ENCODE data around the gene TCP1. TPM values are rescaled to one million over a fixed set of nuclear protein-coding genes. Genes with fewer than 3 reads are reported as not detected.
"Not testable (repeated sequence)": the region's sequence is repeated elsewhere in the genome, so short reads cannot be mapped to it uniquely, and the experiment has no call there.

TCP1 gene
- total and polyA plus RNA-seq, 2 donors (not counting 3 experiments of a cell fraction or from before 2014, with no cell fraction given): 168 to 302 TPM

DNA sequence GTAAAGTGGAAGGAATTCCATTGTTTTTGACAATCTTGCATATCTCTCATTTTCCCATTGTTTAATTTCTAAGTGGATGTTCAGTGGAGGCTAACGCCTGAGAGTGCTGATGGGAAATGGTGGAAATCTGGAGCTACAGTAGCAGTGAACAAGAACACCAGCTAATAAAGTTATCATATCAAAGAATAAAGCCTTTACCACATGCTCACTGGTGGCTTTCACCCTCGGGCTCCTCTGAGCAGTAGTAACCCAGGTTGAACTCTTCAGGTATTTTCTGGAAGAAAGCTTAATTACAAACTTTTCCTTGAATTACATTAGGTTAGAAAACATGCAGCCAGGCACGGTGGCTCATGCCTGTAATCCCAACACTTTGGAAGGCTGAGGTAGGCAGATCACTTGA is 38.0 kb downstream of the TCP1 start:
- peaks cover 14% of the 10 kb centered on the region for H3K79me2 ChIP-seq (ENCODE audit: control insufficient read depth, insufficient read depth, low read length)
- no peaks in the 10 kb centered on the region for H3K9me3 ChIP-seq (replicated peaks; ENCODE audit: control insufficient read depth, insufficient read depth, low read length)
- intact Hi-C loops (cut with micrococcal nuclease) (no loop called here), dilution Hi-C loops (cut with MboI; ENCODE audit: extremely low pct_ligation_motif_present, low sequenced_read_pairs) (no loop called here)
- peaks cover 18 to 33% of the 10 kb centered on the region in 2 experiments for H3K36me3 ChIP-seq (ENCODE audit: control insufficient read depth in 2 of 2, extremely low read depth in 1 of 2, insufficient read depth in 2 of 2, low read length in 2 of 2)
- no peak overlapping the region for H3K4me2 ChIP-seq (ENCODE audit: insufficient read depth, low read length)
- DNase-seq (ENCODE audit: low read depth, low spot score): no peak
- POLR2A ChIA-PET: no interaction called here
- no peaks in the 10 kb centered on the region for H4K20me1 ChIP-seq (replicated peaks; ENCODE audit: control insufficient read depth, extremely low read depth, insufficient read depth, low read length)
- H3K9ac ChIP-seq (replicated peaks; ENCODE audit: extremely low read depth, insufficient read depth, low read length): no peak overlapping the region
- no peak for FAIRE-seq
- H3K27ac ChIP-seq (ENCODE audit: insufficient read depth, low read depth, low read length): no peak overlapping the region
- BruUV-seq (replicated peaks): no TSS peak
- no peak for TF ChIP-seq MYC (IDR thresholded peaks at IDR 0.05; ENCODE audit: low read depth, low read length)
- no peak for TF ChIP-seq JUN (IDR thresholded peaks at IDR 0.05; ENCODE audit: borderline replicate concordance, insufficient read depth, insufficient read length, low read depth)
- TF ChIP-seq EZH2 (IDR thresholded peaks at IDR 0.05; ENCODE audit: borderline replicate concordance, low read depth, low read length, severe bottlenecking): no peak
- no peak for TF ChIP-seq POLR2A (IDR thresholded peaks at IDR 0.05; ENCODE audit: low read depth, low read length)
- TF ChIP-seq FOS (IDR thresholded peaks at IDR 0.05; ENCODE audit: borderline replicate concordance, insufficient read depth, low read length): no peak
- CTCF ChIA-PET: interaction anchor here (0.8 to 1.0 kb wide), 2 partner anchors 11 to 60 kb away, joined by 3 read pairs; partner anchors contain the start of gene ACAT2
- no peak overlapping the region for H2AFZ ChIP-seq (ENCODE audit: low read depth, low read length)
- no peak overlapping the region for H3K4me3 ChIP-seq (replicated peaks in 1 of 3; ENCODE audit: insufficient read depth in 1 of 3, low read depth in 1 of 3, low read length in 3 of 3)
- H3K4me1 ChIP-seq (ENCODE audit: control insufficient read depth, extremely low read depth, insufficient read depth, low read length): no peaks in the 10 kb centered on the region
- no peaks in the 10 kb centered on the region for H3K27me3 ChIP-seq (ENCODE audit: control insufficient read depth in 2 of 2, insufficient read depth in 2 of 2, low read length in 2 of 2)
- H3K9me1 ChIP-seq (replicated peaks; ENCODE audit: control insufficient read depth, extremely low read depth, insufficient read depth, low read length): no peaks in the 10 kb centered on the region

DNA sequence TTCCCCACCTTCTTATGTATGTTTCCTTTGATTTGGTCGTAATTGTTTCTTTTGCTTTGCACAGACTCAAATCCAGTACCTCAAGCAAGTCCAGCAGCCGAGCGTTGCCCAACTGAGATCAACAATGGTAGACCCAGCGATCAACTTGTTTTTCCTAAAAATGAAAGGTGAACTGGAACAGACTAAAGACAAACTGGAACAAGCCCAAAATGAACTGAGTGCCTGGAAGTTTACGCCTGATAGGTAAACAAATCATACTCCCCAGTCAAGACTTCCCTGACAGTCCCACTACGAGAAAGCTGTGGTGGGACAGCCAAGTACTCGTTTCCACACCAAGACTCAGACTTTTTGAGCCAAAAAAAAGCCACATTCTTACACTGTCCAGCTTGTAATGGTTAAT is 41.3 kb downstream of the TCP1 start:
- BruUV-seq (replicated peaks); H3K4me2 ChIP-seq (ENCODE audit: insufficient read depth, low read length); H2AFZ ChIP-seq (ENCODE audit: low read depth, low read length); dilution Hi-C loops (cut with MboI; ENCODE audit: extremely low pct_ligation_motif_present, low sequenced_read_pairs); FAIRE-seq; H4K20me1 ChIP-seq (replicated peaks; ENCODE audit: control insufficient read depth, extremely low read depth, insufficient read depth, low read length); H3K4me3 ChIP-seq (replicated peaks in 1 of 3; ENCODE audit: insufficient read depth in 1 of 3, low read depth in 1 of 3, low read length in 3 of 3); H3K27me3 ChIP-seq (ENCODE audit: control insufficient read depth in 2 of 2, insufficient read depth in 2 of 2, low read length in 2 of 2); H3K4me1 ChIP-seq (ENCODE audit: control insufficient read depth, extremely low read depth, insufficient read depth, low read length); H3K9me3 ChIP-seq (replicated peaks; ENCODE audit: control insufficient read depth, insufficient read depth, low read length); CTCF ChIA-PET; H3K27ac ChIP-seq (ENCODE audit: insufficient read depth, low read depth, low read length); intact Hi-C loops (cut with micrococcal nuclease); H3K9me1 ChIP-seq (replicated peaks; ENCODE audit: control insufficient read depth, extremely low read depth, insufficient read depth, low read length); POLR2A ChIA-PET; H3K9ac ChIP-seq (replicated peaks; ENCODE audit: extremely low read depth, insufficient read depth, low read length); DNase-seq (ENCODE audit: low read depth, low spot score): not testable (repeated sequence)
- H3K79me2 ChIP-seq (ENCODE audit: control insufficient read depth, insufficient read depth, low read length): peaks cover 25% of the 10 kb centered on the region
- peaks cover 18 to 43% of the 10 kb centered on the region in 2 experiments for H3K36me3 ChIP-seq (ENCODE audit: control insufficient read depth in 2 of 2, extremely low read depth in 1 of 2, insufficient read depth in 2 of 2, low read length in 2 of 2)
